Measurements from ENCODE around the gene NSDHL. TPM values are rescaled to one million over a fixed set of nuclear protein-coding genes. Genes with fewer than 3 reads are reported as not detected.

NSDHL gene
- total RNA-seq, 1 experiment from 2014 or later = 31.6 TPM

- Histone ChIP-seq H2BK120ac (ENCODE audit: low read depth, low read length, poor library complexity, severe bottlenecking) (no peak overlapping the region), H3K23me2 (ENCODE audit: insufficient read length, low read depth, low read length, poor library complexity, severe bottlenecking) (peaks cover 9% of the 10 kb centered on the region), H2AK5ac (ENCODE audit: insufficient read length, low read length) (no peak overlapping the region), H3K4me1 (ENCODE audit: insufficient read depth, low read length) (no peaks in the 10 kb centered on the region; the same call in 1 of the 2 replicates), H2BK20ac (ENCODE audit: low read depth, low read length, poor library complexity, severe bottlenecking) (no peak overlapping the region), H4K20me1 (ENCODE audit: control insufficient read depth, insufficient read depth, insufficient read length) (no peaks in the 10 kb centered on the region), H3K27me3 (ENCODE audit: insufficient read depth, low read length) (no peaks in the 10 kb centered on the region), H3K79me1 (ENCODE audit: insufficient read depth, low read depth, low read length, poor library complexity, severe bottlenecking) (no peaks in the 10 kb centered on the region), H3T11ph (ENCODE audit: low read length) (no peak overlapping the region), H3K9ac (ENCODE audit: extremely low read depth, insufficient read length, low read length) (no peak overlapping the region), H3K18ac (ENCODE audit: insufficient read length, low read depth, low read length) (no peak overlapping the region), H2AFZ (ENCODE audit: low read length) (no peak overlapping the region), H2BK15ac (ENCODE audit: low read depth, low read length) (no peak overlapping the region), H4K91ac (ENCODE audit: insufficient read length, low read depth, low read length) (no peak overlapping the region), H3K56ac (ENCODE audit: insufficient read length, low read depth, low read length) (no peak overlapping the region), H2BK12ac (ENCODE audit: insufficient read length, low read depth, low read length) (no peak overlapping the region), H3K23ac (ENCODE audit: insufficient read length, low read depth, low read length) (no peak overlapping the region), H4K5ac (ENCODE audit: insufficient read length, low read depth, low read length) (no peak overlapping the region), H3K9me3 (ENCODE audit: control insufficient read depth, low read depth, low read length) (peaks cover 36% of the 10 kb centered on the region), H3K4ac (ENCODE audit: low read depth, low read length) (no peak overlapping the region), H3K14ac (ENCODE audit: insufficient read depth, low read length) (no peak overlapping the region), H3K79me2 (ENCODE audit: insufficient read depth, low read length) (no peaks in the 10 kb centered on the region), H3K4me2 (ENCODE audit: insufficient read depth, insufficient read length, low read length) (no peak overlapping the region), H2BK5ac (ENCODE audit: insufficient read length, low read length) (no peak overlapping the region), H3K27ac (ENCODE audit: insufficient read length, low read depth, low read length) (no peak overlapping the region), H4K8ac (replicated peaks; ENCODE audit: insufficient read length, low read depth, low read length) (no peak overlapping the region)
- Mint-ChIP-seq H3K27me3 (ENCODE audit: low read depth) (peaks cover 25% of the 10 kb centered on the region), H3K36me3 (ENCODE audit: insufficient read depth in 1 of 3, low read depth in 3 of 3) (peaks cover 0 to 12% (median 5%) of the 10 kb centered on the region in 3 experiments; a peak in 5 of 7 replicates), H3K4me1 (peaks cover 29 to 45% of the 10 kb centered on the region in 2 experiments), H3K27ac (no peak overlapping the region), H3K4me3 (peak overlapping the region in 1 of 2 experiments; percentile 36; a peak in 2 of 5 replicates), H3K9me3 (peaks cover 71 to 78% of the 10 kb centered on the region in 2 experiments)
- no peak for DNase-seq
- WGBS (ENCODE audit: extremely low coverage, insufficient read length, low lambda C conversion rate) = no CpG with 5 or more reads among the region's 8 CpGs
- no peak for TF ChIP-seq CTCF (conservative IDR thresholded peaks at IDR 0.05)
Observed at GRCh38 chrX:152896450-152896849, 65.6 kb downstream of the NSDHL start.

All from H9 (cell line).